Neutrophil (primary cell): ENCODE data around the gene TMEM14A.
"Not testable (repeated sequence)": the region's sequence is repeated elsewhere in the genome, so short reads cannot be mapped to it uniquely, and the experiment has no call there.

Source experiments
- H3K27ac ChIP-seq: fragments of 200-600 bp; sonication (generic); 2 replicates; pipeline ENCODE4 v1.5.1; 2016; ENCODE audit warnings: mild to moderate bottlenecking, moderate library complexity
- H3K27me3 ChIP-seq: fragments of 200-600 bp; sonication (generic); 2 replicates; pipeline ENCODE4 v1.6.0; 2016; ENCODE audit warnings: mild to moderate bottlenecking
- H3K36me3 ChIP-seq: fragments of 200-600 bp; sonication (generic); 2 replicates; pipeline ENCODE4 v1.5.1; 2017
- H3K4me1 ChIP-seq, 2 experiments: fragments of 200-600 bp in 1 of 2; sonication (generic) in 1 of 2; 1 replicate in 1 of 2; 2 replicates in 1 of 2; pipeline versions ENCODE4 v1.5.1 to v1.6.1; 2013 to 2016; ENCODE audit warnings: low read depth in 1 of 2, low read length in 1 of 2, mild to moderate bottlenecking in 1 of 2, moderate library complexity in 1 of 2; ENCODE audit not compliant: control insufficient read depth in 1 of 2, insufficient read depth in 1 of 2
- H3K4me3 ChIP-seq, 2 experiments: fragments of 200-600 bp in 1 of 2; sonication (generic) in 1 of 2; 1 replicate in 1 of 2; 2 replicates in 1 of 2; pipeline ENCODE4 v1.5.1; 2013 to 2016; ENCODE audit warnings: low read depth in 1 of 2, low read length in 1 of 2, mild to moderate bottlenecking in 1 of 2, moderate library complexity in 1 of 2
- H3K9me3 ChIP-seq: fragments of 200-600 bp; sonication (generic); 2 replicates; pipeline ENCODE4 v1.5.1; 2016
- CTCF ChIP-seq: fragments of 200-600 bp; sonication (generic); IDR thresholded peaks from 2 replicates; pipeline ENCODE4 v1.5.1; 2016; ENCODE audit warnings: antibody characterized with exemption

The TMEM14A gene

GRCh38 chr6:52649536-52650160 is 21.3 kb upstream of the TMEM14A start:
- no peak for TF ChIP-seq CTCF
- Histone ChIP-seq H3K4me3 (no peak overlapping the region), H3K27ac (no peak overlapping the region), H3K27me3 (no peaks in the 10 kb centered on the region), H3K4me1 (peaks cover 10 to 12% of the 10 kb centered on the region in 2 experiments), H3K36me3 (no peaks in the 10 kb centered on the region), H3K9me3 (no peaks in the 10 kb centered on the region)

- no peaks in the 10 kb centered on the region for H3K27me3 ChIP-seq
- H3K4me3 ChIP-seq: no peak overlapping the region
- no peak overlapping the region for H3K27ac ChIP-seq
- H3K9me3 ChIP-seq: no peaks in the 10 kb centered on the region
- H3K36me3 ChIP-seq: no peaks in the 10 kb centered on the region
- no peak for TF ChIP-seq CTCF
- peaks cover 10 to 12% of the 10 kb centered on the region in 2 experiments for H3K4me1 ChIP-seq
These were observed 20.0 kb upstream of the TMEM14A start for GRCh38 chr6:52650941-52651340.

- Histone ChIP-seq H3K4me3 (no peak overlapping the region), H3K27ac (no peak overlapping the region), H3K4me1 (no peaks in the 10 kb centered on the region), H3K27me3 (no peaks in the 10 kb centered on the region), H3K36me3 (no peaks in the 10 kb centered on the region), H3K9me3 (no peaks in the 10 kb centered on the region)
- TF ChIP-seq CTCF: no peak
These were observed 17.8 kb upstream of the TMEM14A start for GRCh38 chr6:52653151-52653550.

- Histone ChIP-seq H3K4me1 (no peaks in the 10 kb centered on the region), H3K27ac (no peak overlapping the region), H3K9me3 (no peaks in the 10 kb centered on the region), H3K27me3 (no peaks in the 10 kb centered on the region), H3K36me3 (no peaks in the 10 kb centered on the region), H3K4me3 (no peak overlapping the region)
- TF ChIP-seq CTCF: no peak
These were observed 16.9 kb upstream of the TMEM14A start for GRCh38 chr6:52654007-52654406.

GRCh38 chr6:52654592-52654991 is 16.3 kb upstream of the TMEM14A start:
- TF ChIP-seq CTCF: no peak
- Histone ChIP-seq H3K27me3 (no peaks in the 10 kb centered on the region), H3K27ac (no peak overlapping the region)

GRCh38 chr6:52655941-52656340 is 15.0 kb upstream of the TMEM14A start:
- H3K4me1 ChIP-seq, H3K4me3 ChIP-seq, H3K36me3 ChIP-seq, H3K27ac ChIP-seq, H3K27me3 ChIP-seq, H3K9me3 ChIP-seq: not testable (repeated sequence)

More at GRCh38 chr6:52654592-52654991, 16.3 kb upstream of the TMEM14A start:
- Histone ChIP-seq H3K4me1 (no peaks in the 10 kb centered on the region), H3K4me3 (no peak overlapping the region), H3K36me3 (no peaks in the 10 kb centered on the region), H3K9me3 (no peaks in the 10 kb centered on the region)
